COLO668 (cell line): ENCODE results near the gene ADAMTS16.

ENCODE experiments used
- DNase-seq: peaks from one replicate; lab custom pipeline; 2025; ENCODE audit not compliant: unreplicated experiment; lab: John Stamatoyannopoulos, UW

ADAMTS16 gene

DNA sequence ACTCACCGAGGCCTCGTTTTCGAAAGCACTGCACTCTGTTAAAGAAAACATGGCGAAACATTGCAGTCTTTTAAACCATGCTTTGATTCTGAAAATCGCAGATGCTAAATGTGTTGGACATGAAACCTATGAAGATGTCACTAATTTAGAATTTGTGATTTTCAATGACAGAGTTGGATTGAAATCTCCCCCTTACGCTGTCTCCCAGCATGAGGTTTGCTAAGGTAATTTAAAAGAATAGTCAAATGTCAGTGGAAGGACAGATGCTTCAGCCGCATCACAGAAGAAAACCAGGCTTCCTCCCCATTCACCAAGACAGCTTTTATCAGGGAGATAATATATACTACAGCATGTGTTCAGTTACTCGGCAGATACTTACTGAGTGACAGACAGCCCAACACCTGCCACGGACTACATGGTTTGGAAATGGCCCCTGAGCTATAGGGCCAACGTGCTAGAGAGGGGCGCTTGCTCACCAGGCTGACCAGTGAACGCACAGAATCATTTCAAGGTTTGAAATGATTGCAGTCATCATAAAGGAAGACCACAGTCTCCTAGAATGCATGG is 136.9 kb downstream of the ADAMTS16 start:
- no peak for DNase-seq

- DNase-seq, result no peak
Observed at GRCh38 chr5:5278201-5278814, 138.2 kb downstream of the ADAMTS16 start.

GRCh38 chr5:5278815-5279381 is 138.8 kb downstream of the ADAMTS16 start:
- DNase-seq, result peak; percentile 21

GRCh38 chr5:5285906-5286305 is 145.8 kb downstream of the ADAMTS16 start:
- DNase-seq, result no peak

DNA sequence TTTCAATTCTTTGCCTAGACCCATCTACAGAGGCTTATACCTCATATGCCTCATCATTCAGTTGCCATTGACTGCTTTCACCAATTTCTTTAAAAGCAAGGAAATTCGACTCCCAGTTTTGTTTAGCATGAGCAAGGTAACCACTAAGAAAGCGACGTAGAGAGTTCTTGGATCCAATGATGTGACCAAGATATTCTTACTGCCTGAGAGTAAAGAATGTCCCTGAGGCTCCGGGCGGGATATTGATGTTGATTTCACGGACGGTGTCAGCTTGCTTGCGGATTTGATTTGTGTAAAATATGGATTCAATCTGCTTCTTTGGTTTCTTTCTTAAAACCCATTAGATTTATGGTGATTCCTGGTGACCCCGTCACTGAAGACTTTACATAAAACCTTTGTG is 147.3 kb downstream of the ADAMTS16 start:
- no peak for DNase-seq

- DNase-seq, result no peak
Observed at GRCh38 chr5:5288201-5288600, 148.1 kb downstream of the ADAMTS16 start.

DNA sequence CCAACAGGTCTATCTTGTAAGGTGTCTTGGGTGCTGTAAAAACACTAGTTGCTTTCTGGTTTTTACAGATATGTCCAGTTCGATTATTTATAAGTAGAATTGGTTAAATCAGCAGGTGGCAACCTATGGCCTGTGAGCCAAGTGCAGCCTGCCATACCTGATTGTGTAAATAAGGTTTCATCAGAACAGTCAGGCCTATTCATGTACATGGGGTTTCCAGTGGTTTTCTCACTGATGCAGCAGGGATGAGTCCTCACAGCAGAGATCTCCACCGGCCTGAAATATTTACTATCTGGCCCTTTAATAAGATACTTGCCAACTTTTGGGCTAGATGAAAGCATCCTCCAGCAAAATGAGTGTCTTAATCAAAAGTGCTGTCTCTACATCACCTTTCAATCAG is 149.4 kb downstream of the ADAMTS16 start:
- no peak for DNase-seq

- no peak for DNase-seq
Observed at GRCh38 chr5:5290674-5291334, 150.7 kb downstream of the ADAMTS16 start.

DNA sequence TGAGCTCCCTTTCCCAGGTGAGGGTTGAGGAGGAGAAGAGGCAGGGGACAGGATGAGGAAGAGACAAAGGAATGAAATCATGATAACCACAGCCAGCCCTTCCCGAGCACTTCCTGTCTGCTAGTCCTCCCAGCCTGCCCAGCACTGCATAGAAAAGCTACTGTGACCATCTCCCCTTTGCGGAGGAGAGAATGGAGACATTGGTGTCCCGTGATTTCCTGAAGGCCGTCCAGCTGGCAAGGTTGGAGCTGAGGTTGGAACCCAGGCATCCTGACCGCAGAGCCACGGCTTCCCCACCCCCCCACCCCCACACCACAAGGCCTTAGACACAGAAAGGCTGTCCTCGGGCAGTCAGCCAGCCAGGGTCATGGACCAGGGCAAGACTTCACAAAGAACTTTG is 151.2 kb downstream of the ADAMTS16 start:
- no peak for DNase-seq

- no peak for DNase-seq
Observed at GRCh38 chr5:5293029-5293428, 152.9 kb downstream of the ADAMTS16 start.

- DNase-seq, result no peak
Observed at GRCh38 chr5:5294429-5294828, 154.3 kb downstream of the ADAMTS16 start.

DNA sequence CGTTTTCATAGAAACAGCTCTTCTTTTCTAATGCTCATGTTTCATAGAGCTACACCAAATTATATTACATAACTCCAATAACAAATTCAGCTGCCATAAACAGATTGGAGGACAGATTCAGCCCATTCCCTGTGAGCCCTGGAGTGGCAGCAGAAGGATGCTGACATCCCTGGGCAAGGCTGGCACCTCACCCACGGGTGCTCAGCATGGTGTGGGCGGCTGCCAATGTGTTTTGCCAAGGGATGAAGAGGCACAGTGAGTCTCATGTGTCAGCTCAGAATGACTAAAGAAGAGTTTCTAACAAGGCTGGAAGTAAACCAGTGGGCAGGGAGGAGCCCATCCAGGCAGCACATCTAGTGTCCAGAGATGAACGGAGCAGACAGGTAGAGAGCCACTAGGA is 155.2 kb downstream of the ADAMTS16 start:
- no peak for DNase-seq

DNA sequence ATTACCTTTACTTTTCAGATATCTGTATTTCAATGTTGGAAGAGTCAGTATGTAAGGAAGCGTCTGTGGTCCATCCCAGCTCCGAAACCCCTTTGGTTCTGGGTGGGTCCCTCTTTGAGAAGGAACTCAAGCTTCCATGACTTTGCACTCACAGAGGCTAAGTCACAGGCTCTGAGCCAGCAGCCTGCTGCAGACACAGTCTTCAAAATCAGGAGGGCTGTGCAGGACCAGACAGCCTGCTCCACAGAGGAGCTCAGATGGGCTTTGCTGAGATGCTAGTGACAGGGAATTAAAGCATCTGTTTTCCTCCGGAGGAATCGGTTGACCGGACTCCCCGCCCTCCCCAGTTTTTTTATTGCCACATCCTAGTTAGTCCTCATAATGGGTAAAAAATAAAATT is 155.9 kb downstream of the ADAMTS16 start:
- DNase-seq, result no peak

GRCh38 chr5:5297432-5298067 is 157.4 kb downstream of the ADAMTS16 start:
- DNase-seq, result no peak

DNA sequence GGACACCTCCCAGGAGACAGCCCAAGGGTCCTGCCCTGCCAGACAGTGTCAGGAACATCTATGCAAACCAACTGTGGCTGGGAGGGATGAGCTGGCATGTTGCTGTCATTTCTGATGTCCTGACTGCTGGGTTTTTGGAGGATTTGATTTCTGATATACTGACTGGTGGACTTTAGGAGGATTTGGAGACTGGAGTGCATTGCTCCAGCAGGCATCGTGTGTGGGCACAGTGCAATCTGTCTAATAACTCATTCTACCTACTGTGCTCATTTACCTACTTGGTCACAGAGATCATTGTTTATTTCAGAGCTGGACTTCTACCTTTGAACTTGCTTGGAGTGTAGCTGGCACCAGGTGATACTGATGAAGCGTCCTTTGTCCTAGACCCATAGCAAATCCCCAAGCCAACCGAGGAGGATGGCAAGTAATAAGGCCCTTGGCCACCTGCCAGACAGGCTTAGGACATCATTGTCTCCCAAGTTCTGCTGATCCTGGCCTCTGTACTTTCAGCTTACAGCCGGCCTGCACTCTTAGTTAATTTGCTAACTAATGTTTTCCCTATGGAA is 158.0 kb downstream of the ADAMTS16 start:
- DNase-seq, result peak; percentile 96

- peak; percentile 61 for DNase-seq
Observed at GRCh38 chr5:5298841-5299541, 158.9 kb downstream of the ADAMTS16 start.

GRCh38 chr5:5301176-5301575 is 161.0 kb downstream of the ADAMTS16 start:
- DNase-seq, result no peak

DNA sequence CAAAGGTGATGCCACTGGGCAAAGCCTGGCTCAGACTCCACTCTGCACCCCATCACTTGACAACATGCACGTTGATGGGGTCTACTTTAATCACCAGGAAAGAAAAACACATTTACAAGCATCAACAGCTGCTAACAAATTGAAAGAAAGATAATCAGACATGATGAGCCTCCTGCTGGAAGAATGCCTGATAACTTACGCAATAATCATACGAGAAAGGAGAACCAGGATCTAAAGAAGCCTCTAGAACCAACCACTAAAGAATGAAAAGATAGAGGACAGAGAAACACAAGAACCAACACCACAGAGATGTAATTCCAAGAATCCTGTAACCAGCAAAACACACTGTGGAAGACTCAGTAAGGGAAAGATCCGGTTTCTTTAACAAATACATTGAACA is 162.1 kb downstream of the ADAMTS16 start:
- DNase-seq, result no peak

GRCh38 chr5:5303242-5303641 is 163.1 kb downstream of the ADAMTS16 start:
- DNase-seq, result no peak

DNA sequence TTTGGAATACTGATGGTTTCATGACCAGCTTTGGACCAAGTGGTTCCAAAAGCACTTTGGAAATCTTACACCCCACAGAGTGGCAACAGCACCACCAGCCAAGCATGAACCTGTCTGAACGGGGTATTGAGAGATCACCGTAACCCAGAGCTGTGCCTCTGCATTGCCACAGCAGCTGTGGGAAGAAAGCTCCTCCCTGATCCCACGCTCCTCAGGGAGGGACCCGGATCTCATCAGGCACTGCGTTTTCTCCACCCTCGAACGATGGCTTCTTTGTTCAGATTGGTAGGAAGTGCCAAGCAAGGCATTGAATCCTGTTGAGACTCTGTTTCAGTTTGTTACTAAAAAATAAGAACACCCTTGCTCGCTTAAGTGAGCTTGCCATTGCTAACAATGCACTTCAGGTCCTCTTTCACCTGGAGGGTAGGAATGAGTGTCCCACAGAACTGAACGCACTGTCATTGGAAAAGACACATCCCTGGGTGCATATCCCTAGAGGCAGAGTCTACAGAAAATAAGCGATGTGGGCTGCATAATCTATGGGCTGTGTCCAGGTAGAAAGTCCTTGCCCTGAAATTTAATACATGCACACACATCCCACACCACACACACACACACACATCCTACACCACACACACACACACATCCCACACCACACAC is 164.4 kb downstream of the ADAMTS16 start:
- peak; percentile 62 for DNase-seq
